GM23338 (cell line): ENCODE results near the gene UBTD1. TPM values are rescaled to one million over a fixed set of nuclear protein-coding genes. Genes with fewer than 3 reads are reported as not detected.

Source experiments
- ATAC-seq: fragments of 200-7000 bp; cut with Tn5 transposase; 3 replicates; pipeline ENCODE4 v1.9.1; 2020
- DNase-seq: peaks from one replicate; pipeline ENCODE4 v3.0.0-alpha.2; 2015; ENCODE audit warnings: low spot score
- H2AFZ ChIP-seq: fragments of 200-600 bp; sonication (generic); 2 replicates; pipeline ENCODE4 v1.8.0; 2016; ENCODE audit warnings: antibody characterized with exemption, mild to moderate bottlenecking, moderate library complexity
- H3F3A ChIP-seq: fragments of 200-600 bp; sonication (generic); replicated peaks from 2 replicates; pipeline ENCODE4 v1.8.0; 2017; ENCODE audit warnings: antibody characterized with exemption, mixed run types, low read depth
- H3K27ac ChIP-seq: fragments of 200-600 bp; sonication (generic); 2 replicates; pipeline ENCODE4 v1.6.1; 2016; ENCODE audit warnings: low read depth
- H3K27me3 ChIP-seq: fragments of 200-600 bp; sonication (generic); 2 replicates; pipeline ENCODE4 v1.8.0; 2016; ENCODE audit warnings: mild to moderate bottlenecking, mixed run types, moderate library complexity; ENCODE audit not compliant: insufficient read depth
- H3K36me3 ChIP-seq: fragments of 200-600 bp; sonication (generic); 2 replicates; pipeline ENCODE4 v1.8.0; 2016; ENCODE audit warnings: mild to moderate bottlenecking; ENCODE audit not compliant: insufficient read depth
- H3K4me1 ChIP-seq: fragments of 200-600 bp; sonication (generic); 2 replicates; pipeline ENCODE4 v1.8.0; 2016; ENCODE audit warnings: mild to moderate bottlenecking, moderate library complexity; ENCODE audit not compliant: insufficient read depth
- H3K4me2 ChIP-seq: fragments of 200-600 bp; sonication (generic); 2 replicates; pipeline ENCODE4 v1.7.1; 2017; ENCODE audit warnings: mixed run types
- H3K4me3 ChIP-seq: fragments of 200-600 bp; sonication (generic); 2 replicates; pipeline ENCODE4 v1.6.1; 2016; ENCODE audit warnings: mixed run types
- H3K79me2 ChIP-seq: fragments of 200-600 bp; sonication (generic); replicated peaks from 2 replicates; pipeline ENCODE4 v1.8.0; 2017; ENCODE audit warnings: mild to moderate bottlenecking; ENCODE audit not compliant: insufficient read depth
- H3K9me2 ChIP-seq: fragments of 200-600 bp; sonication (generic); 2 replicates; pipeline ENCODE4 v1.8.0; 2017; ENCODE audit not compliant: insufficient read depth
- H4K20me1 ChIP-seq: fragments of 200-600 bp; sonication (generic); replicated peaks from 2 replicates; pipeline ENCODE4 v1.8.0; 2017; ENCODE audit warnings: mild to moderate bottlenecking; ENCODE audit not compliant: insufficient read depth
- H3K27ac Mint-ChIP-seq: 2 replicates; pipeline ENCODE4 v1.8.0; 2020; ENCODE audit warnings: inconsistent platforms, mild to moderate bottlenecking, moderate library complexity, mixed read lengths
- H3K27me3 Mint-ChIP-seq: 3 replicates; pipeline ENCODE4 v1.8.0; 2022; ENCODE audit warnings: low read depth, mild to moderate bottlenecking, moderate library complexity, mixed read lengths, inconsistent platforms; ENCODE audit not compliant: insufficient read depth, poor library complexity
- H3K36me3 Mint-ChIP-seq: 3 replicates; pipeline ENCODE4 v1.8.0; 2021; ENCODE audit warnings: low read depth, mild to moderate bottlenecking, inconsistent platforms, moderate library complexity, mixed read lengths
- H3K4me1 Mint-ChIP-seq: 3 replicates; pipeline ENCODE4 v1.8.0; 2020; ENCODE audit warnings: mild to moderate bottlenecking, inconsistent platforms, mixed read lengths
- H3K4me3 Mint-ChIP-seq: 3 replicates; pipeline ENCODE4 v1.8.0; 2021; ENCODE audit warnings: moderate library complexity, mild to moderate bottlenecking, inconsistent platforms, mixed read lengths
- H3K9me3 Mint-ChIP-seq: 3 replicates; pipeline ENCODE4 v1.8.0; 2020; ENCODE audit warnings: moderate library complexity, mild to moderate bottlenecking, inconsistent platforms, mixed read lengths
- CREB1 ChIP-seq: fragments of 250-450 bp; sonication (Bioruptor Pico); IDR thresholded peaks from 2 replicates; pipeline ENCODE4 v1.5.0; 2020; ENCODE audit warnings: low read depth, mild to moderate bottlenecking, moderate library complexity
- CTCF ChIP-seq, 2 experiments: fragments of 200-600 bp in 1 of 2; sonication (generic) in 1 of 2; conservative IDR thresholded peaks; 2 replicates each; pipeline versions ENCODE4 v1.5.1 to v1.6.1; 2016 to 2017; ENCODE audit warnings: antibody characterized with exemption in 2 of 2, low read depth in 2 of 2, mild to moderate bottlenecking in 2 of 2, moderate library complexity in 1 of 2
- ETS1 ChIP-seq: IDR thresholded peaks from 2 replicates; pipeline ENCODE4 v1.6.1; 2016; ENCODE audit warnings: antibody characterized with exemption
- NANOG ChIP-seq: IDR thresholded peaks from 2 replicates; pipeline ENCODE4 v1.6.1; 2016; ENCODE audit warnings: antibody characterized with exemption, borderline replicate concordance
- POLR2AphosphoS5 ChIP-seq: IDR thresholded peaks from 2 replicates; pipeline ENCODE4 v1.6.1; 2016; ENCODE audit warnings: antibody characterized with exemption, low read depth
- REST ChIP-seq: IDR thresholded peaks from one replicate; pipeline ENCODE4 v1.6.1; 2018; ENCODE audit warnings: antibody characterized with exemption; ENCODE audit not compliant: unreplicated experiment
- ZNF114 ChIP-seq: fragments of 250-450 bp; sonication (Bioruptor Pico); IDR thresholded peaks from 2 replicates; pipeline ENCODE4 v1.5.0; 2020; ENCODE audit warnings: mild to moderate bottlenecking, moderate library complexity
- ZNF462 ChIP-seq: fragments of 250-450 bp; sonication (Bioruptor Pico); IDR thresholded peaks from 2 replicates; pipeline ENCODE4 v1.5.0; 2020; ENCODE audit warnings: mild to moderate bottlenecking, moderate library complexity
- polyA plus RNA-seq: library from polyadenylated mRNA; unstranded; fragments of >200 nt; fragmentation: Nextera tagmentation; extraction: Ambion mirVana; gene quantifications from 2 replicates; pipeline ENCODE4 v1.2.1, GENCODE V29; 2016
- total RNA-seq: library from RNA; depleted of rRNA; stranded (reverse); fragments of >200 nt; shearing (Covaris generic); gene quantifications from 2 replicates; pipeline ENCODE4 v1.2.3, GENCODE V29; 2014

UBTD1 gene
- total and polyA plus RNA-seq, 2 experiments from 2014 or later = 17.3 to 29.0 TPM

- H3K36me3 Mint-ChIP-seq = no peaks in the 10 kb centered on the region
- peaks cover 28% of the 10 kb centered on the region for H4K20me1 ChIP-seq
- H3K9me2 ChIP-seq = no peaks in the 10 kb centered on the region
- peaks cover 69% of the 10 kb centered on the region for H3K79me2 ChIP-seq
- H3K4me2 ChIP-seq = no peak overlapping the region
- H2AFZ ChIP-seq = no peak overlapping the region
- H3K27me3 Mint-ChIP-seq = peaks cover 19% of the 10 kb centered on the region
- H3K27ac Mint-ChIP-seq = no peak overlapping the region
- no peak overlapping the region for H3K4me3 ChIP-seq
- H3F3A ChIP-seq = peaks cover 4% of the 10 kb centered on the region; the same call in 1 of the 2 replicates
- no peaks in the 10 kb centered on the region; the same call in 2 of the 3 replicates for H3K9me3 Mint-ChIP-seq
- no peak for ATAC-seq
- H3K4me1 Mint-ChIP-seq = peaks cover 15% of the 10 kb centered on the region
- no peak overlapping the region for H3K27ac ChIP-seq
- H3K36me3 ChIP-seq = no peaks in the 10 kb centered on the region
- H3K27me3 ChIP-seq = peaks cover 18% of the 10 kb centered on the region
- H3K4me3 Mint-ChIP-seq = no peak overlapping the region
- no peak for DNase-seq
- peaks cover 28% of the 10 kb centered on the region for H3K4me1 ChIP-seq
- TF ChIP-seq CREB1 (CRISPR knock-in tag) = no peak
- TF ChIP-seq POLR2AphosphoS5 = no peak
- TF ChIP-seq REST = no peak
- TF ChIP-seq CTCF (conservative IDR thresholded peaks at IDR 0.05; ENCODE audit: low read depth in 2 of 2) = no peak
- no peak for TF ChIP-seq ETS1
- no peak for TF ChIP-seq ZNF462
- no peak for TF ChIP-seq NANOG
- no peak for TF ChIP-seq ZNF114 (CRISPR knock-in tag)
These were observed 4.2 kb downstream of the UBTD1 start for GRCh38 chr10:97502916-97503315.
